ENCODE measurements around the gene UQCC3.
"Not testable (repeated sequence)": the region's sequence is repeated elsewhere in the genome, so short reads cannot be mapped to it uniquely, and the experiment has no call there.

UQCC3 gene, protein sequence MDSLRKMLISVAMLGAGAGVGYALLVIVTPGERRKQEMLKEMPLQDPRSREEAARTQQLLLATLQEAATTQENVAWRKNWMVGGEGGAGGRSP

DNA sequence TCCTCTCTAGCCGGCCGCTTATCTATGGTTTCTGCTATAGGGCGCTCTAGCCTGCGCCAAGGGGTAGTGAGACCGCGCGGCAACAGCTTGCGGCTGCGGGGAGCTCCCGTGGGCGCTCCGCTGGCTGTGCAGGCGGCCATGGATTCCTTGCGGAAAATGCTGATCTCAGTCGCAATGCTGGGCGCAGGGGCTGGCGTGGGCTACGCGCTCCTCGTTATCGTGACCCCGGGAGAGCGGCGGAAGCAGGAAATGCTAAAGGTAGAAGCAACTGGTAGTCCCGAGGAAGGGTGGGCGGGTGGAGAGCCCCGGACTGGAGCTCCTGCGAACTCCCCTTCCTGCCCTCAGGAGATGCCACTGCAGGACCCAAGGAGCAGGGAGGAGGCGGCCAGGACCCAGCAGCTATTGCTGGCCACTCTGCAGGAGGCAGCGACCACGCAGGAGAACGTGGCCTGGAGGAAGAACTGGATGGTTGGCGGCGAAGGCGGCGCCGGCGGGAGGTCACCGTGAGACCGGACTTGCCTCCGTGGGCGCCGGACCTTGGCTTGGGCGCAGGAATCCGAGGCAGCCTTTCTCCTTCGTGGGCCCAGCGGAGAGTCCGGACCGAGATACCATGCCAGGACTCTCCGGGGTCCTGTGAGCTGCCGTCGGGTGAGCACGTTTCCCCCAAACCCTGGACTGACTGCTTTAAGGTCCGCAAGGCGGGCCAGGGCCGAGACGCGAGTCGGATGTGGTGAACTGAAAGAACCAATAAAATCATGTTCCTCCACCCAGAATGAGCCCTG lies at the start of gene UQCC3, which contains the start of gene LBHD1:
UQCC3 (plus strand) TSS at position 66 of the 782 bp plus-strand sequence; CDS start at position 139, 73 bp downstream.
LBHD1 (minus strand) TSS at position 660 of the 782 bp plus-strand sequence. CDS start 2,236 bp downstream, outside the sequence.
- DNase-seq (ENCODE audit: low spot score), result peak; percentile 72

DNA sequence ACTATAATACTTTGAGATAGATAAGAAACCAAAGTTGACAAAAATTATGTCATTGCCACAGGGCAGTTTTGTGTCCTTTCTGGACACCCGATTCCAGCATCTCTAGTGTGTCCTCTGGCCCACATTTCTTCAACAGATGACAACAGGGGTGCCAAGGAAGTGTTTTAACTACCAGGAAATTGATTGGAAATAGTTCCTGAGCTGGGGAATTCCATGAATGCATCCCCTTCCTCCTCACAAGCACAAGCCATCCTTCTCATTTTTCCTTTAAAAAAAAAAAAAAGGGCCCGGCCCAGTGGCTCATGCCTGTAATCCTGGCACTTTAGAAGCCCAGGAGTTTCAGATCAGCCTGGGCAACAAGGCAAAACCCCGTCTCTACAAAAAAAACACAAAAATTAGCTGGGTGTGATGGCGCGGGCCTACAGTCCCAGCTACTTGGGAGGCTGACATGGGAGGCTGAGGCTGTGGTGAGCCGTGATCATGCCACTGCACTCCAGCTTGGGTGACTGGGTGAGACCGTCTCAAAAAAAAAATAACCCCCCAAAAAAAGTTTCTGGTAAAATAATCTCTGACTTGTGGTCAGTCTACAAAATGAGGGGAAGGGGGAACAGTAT lies 48.9 kb upstream of the UQCC3 start:
- DNase-seq (ENCODE audit: low spot score), result no peak

DNA sequence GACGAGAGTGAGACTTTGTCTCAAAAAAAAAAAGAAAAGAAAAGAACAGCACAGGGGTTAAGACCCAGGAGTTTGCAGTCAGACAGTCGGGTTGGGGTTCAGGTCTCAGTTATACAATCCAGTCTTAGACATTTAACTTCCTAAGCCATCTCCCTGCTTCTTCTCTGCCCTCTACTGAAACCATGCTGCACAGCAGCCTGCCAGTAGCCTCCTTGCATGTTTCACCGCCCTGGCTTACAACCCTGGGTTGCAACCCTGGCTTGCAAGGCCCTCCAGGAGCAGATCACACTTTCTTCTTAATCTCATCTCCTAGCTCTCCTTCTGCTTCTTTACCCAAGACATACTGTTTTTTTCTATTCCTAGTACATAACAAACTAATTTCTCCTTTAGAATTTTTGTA lies 43.8 kb upstream of the UQCC3 start:
- no peak for DNase-seq (ENCODE audit: low spot score)

DNA sequence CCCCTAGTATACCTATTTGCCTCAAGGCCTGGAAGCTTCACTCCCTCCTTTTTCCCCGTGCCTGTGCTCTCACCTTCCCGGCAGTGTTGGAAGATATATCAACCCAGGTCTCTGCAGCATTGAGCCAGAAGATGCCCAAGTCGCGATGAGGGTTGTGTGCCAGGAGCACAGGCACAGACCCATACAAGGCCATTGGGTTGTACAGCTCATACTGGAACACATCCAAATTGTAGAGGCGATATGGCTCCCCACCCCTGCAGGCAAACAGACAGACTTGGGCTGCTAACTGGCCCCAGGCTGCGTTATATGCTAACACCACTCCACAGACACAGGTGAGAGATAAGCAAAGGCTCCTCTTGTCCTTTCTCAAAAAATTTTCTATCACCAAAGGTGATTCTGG lies 39.0 kb upstream of the UQCC3 start:
- no peak for DNase-seq (ENCODE audit: low spot score)

DNA sequence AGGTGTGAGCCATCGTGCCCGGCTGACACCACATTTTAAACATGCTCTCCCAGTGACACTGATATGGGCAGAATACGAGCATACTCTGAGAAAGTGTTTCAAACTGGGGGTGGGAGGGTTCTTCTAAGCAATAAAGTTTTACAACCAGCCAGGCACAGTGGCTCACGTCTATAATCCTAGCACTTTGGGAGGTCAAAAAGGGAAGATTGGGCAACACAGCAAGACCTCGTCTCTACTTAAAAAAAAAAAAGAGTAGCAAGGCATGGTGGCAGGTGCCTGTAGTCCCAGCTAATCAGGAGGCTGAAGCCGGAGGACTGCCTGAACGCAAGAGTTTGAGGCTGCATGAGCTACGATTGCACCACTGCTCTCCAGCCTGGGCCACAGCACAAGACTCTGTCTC lies 27.3 kb upstream of the UQCC3 start:
- DNase-seq (ENCODE audit: low spot score), result no peak

DNA sequence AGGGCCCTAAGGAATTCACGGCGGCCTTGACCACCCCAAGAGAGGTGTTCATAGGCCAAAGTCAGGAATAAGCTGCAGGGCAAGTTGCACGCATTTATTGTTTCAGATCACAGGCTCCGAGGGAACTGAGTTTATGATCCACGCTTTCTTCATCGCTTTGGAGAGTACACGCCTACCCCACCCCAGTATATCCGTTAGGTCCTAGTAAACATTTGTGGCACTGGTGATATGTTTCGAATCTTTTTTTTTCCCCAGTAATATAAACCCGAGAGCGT lies 25.9 kb upstream of the UQCC3 start:
- DNase-seq (ENCODE audit: low spot score), result no peak

DNA sequence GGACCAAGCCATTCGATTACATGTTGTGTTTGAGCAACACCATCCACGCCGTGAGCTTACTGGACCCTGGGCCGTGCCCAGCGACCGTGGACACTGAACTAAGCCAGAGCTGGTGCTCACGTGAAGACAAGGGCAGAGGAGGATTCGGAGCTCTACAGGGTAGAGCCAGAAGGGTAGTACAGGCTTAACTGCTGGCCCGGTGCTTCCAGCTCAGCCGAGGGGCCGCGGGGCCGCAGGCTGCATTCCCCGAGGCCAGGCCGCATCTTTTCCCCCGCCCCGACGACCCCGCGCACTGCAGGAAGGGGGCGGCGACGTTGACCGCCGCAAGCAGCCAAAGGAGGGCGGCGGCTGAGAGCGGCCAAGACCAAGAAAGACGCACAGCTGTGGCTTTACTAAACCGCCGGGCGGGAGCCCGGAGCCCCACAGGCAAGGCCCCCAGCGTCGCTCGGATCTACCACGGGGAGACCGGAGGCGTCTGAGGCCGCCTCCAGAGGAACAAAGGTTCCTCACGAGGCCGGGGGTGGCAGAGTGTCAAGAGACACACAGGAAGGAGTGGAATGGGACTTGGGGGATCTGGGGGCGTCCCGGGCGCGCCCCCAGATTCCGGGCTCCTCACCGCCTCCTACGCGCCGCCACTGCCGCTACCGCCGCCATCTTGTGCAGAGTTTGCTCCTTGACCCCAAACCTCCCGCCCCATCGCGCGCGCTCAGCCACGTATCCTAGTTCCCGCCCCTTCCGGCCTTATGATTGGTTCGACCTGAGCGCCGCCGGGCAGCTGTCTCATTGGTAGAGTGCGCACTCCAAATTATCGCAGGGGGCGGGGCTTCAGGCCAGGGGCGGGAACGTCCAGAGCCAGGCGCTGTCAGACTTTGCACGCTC lies 25.3 kb upstream of the UQCC3 start, which contains the start of gene GANAB:
GANAB (minus strand) TSS at position 668 of the 879 bp plus-strand sequence; CDS start at position 654, 14 bp downstream.
- peak; percentile 98 for DNase-seq (ENCODE audit: low spot score)

DNA sequence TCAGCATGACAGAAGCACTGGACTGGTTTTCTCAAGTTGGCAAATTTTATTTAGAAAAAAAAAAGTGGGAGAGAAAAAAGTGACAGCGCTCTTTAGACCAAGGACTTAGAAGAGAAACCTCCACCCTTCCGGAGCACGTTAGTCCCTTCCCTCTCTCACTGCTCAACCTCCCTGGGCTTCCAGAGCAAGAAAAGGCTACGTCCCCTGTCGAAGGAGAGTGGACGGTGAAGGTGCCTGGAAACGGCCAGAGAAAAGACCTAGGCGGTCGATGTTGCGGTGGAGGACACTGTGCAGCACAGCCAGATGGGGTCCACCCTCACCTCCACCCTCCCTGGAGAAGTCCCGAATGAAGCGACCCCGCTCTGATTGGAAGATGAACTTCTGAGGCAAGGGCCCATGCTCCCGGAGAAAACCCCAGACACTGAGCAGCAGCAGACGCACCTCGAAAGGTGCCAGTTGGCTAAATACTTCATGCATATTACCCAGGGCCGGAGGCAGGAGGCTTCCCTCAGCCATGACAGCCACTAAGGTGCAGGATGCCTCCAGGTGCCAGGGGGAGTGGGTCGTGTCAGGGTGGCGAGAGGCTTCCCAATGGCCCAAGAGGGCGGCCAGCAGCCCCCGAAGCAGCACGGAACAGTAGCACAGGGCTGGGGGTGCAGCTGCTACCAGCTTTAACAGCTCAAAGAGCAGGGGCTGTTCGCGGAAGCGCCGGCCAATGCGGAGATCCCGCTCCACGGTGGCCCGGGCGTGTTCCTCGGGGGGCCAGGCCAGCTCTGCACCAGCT lies 24.5 kb upstream of the UQCC3 start:
- DNase-seq (ENCODE audit: low spot score), result no peak

DNA sequence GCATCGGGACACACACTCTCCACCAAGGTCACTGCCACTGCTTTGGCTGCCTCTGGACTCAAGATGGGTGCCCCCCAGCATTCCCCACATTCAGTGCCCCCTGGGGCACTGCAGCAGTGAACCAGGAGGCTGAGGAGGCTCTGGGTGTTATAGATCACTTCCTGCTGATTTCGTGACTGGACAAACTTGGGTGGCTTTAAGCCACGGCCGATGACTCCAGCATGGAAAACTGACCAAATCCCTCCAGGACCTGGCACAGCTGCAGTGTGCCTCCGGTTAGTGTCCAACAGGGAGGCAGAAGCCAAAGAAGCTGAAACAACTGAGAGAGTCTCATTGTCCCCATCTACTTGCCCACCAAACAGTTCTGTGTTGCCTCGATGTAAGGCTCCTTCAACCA lies 23.9 kb upstream of the UQCC3 start:
- DNase-seq (ENCODE audit: low spot score), result no peak

DNA sequence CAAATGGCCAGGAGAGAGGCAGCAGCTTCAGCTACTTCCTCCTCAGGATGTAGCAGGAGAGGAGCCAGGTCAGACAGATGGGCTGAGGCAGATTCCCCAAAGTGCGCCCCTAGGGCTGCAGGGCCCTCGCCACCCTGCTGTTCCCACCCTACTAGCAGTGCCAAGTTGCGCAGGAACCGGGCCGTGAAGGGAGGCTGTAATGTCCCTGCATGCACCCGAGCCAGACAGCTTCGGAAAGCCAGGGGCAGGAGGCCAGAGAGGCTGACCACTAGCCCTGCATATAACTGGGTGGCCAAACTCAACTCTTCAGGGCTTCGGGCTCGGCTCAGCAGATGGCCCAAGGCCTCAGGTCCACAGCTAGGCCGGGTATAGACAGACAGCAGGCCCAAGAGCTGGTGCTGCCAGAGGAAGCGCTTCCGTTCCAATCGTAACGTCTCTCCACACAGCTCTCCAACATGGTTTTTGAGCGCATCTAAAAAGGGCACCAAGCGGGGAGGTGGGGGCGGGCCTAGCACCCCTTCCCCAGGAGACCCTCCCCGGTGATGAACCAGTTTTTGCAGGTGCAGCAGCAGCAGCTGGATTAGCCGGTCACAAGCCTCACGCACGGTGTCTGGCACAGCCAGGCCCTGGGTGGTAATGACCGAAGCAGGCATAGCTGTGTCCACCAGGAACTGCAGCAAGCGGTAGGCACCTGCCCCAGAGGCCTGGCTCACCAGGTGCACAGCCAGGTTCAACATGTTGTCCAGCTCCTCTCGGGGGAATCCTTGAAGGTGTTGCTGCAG lies 23.1 kb upstream of the UQCC3 start:
- no peak for DNase-seq (ENCODE audit: low spot score)

DNA sequence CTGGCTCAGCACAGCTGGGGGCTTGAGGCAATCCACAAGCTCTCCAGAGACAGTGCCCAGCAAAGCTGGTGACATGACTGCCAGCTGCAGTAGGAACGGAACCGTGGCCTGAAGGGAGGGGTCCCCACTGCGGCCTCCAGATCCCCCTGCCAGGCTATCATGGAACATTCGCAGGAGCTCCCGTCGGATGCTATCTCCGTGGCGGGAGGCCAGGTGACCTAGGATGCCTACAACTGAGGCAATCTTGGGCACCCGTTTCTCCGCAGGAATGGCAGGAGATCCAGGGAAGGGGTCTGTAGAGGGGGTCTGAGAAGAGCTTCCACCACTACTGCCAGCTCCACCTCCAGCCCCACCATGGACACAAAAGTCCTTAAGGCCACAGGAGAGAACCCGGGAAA lies 22.5 kb upstream of the UQCC3 start:
- no peak for DNase-seq (ENCODE audit: low spot score)

DNA sequence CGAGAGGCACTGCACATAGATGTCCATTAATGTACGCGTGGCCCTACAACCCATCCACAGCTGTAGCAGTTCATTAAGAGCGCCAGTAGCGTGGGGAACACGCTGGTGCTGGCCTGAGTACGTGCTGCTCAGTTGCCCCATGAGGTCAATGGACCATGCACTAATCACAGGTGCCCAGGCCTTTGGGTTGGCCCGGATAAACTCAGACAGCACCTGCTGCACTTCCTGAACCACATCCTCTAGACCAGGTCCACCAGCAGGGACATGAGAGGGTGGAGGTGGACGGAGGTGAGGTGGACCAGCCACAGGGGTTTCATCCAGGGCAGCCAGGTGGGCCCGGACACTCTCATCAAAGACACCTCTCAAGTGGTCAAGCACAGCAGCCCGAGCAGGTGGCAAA lies 22.0 kb upstream of the UQCC3 start:
- DNase-seq (ENCODE audit: low spot score), result no peak

DNA sequence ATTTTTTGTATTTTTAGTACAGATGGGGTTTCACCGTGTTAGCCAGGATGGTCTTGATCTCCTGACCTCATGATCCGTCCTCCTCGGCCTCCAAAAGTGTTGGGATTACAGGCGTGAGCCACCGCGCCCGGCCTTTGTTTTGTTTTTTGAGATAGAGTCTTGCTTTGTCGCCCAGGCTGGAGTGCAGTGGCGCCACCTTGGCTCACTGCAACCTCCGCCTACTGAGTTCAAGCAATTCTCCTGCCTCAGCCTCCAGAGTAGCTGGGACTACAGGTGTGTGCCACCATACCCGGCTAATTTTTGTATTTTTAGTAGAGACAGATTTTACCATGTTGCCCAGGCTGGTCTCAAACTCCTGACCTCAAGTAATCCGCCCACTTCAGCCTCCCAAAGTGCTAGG lies 21.2 kb upstream of the UQCC3 start:
- DNase-seq (ENCODE audit: low spot score), result not testable (repeated sequence)

DNA sequence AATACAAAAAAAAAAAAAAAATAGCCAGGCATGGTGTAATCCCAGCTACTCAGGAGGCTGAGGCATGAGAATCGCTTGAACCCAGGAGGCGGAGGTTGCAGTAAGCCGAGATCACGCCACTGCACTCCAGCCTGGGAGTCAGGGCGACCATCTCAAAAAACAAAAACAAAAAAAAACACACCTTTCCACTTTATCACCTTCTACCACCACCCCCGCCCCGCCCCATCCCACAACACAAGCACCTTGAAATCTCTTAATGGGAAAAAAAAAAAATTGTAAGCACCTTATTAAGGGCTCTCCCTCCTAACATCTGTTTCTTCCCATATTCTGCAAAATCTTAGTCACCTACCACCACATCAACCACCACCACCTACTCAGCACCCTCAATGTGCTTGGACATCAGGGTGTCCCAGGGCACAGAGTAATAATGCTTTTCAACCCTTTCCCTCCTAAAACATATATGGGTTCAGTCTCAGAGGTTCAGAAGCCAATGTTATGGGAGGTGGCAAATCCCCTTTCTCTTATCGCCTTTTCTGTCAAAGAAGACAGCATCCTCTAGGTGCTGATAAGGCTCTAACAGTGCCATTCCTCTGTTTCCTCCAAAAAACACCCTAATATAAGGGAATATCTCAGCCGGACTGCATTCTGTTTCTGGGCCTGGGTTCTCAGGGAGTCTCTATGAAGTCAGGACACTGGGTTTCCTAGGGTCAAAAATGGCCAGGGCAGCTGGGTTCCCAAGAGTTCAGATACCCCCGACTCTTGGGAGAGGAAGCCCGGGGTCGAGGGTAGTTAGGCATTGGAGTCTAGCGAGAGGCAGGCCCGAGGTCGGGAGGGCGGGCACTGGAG lies 19.1 kb upstream of the UQCC3 start:
- no peak for DNase-seq (ENCODE audit: low spot score)

DNA sequence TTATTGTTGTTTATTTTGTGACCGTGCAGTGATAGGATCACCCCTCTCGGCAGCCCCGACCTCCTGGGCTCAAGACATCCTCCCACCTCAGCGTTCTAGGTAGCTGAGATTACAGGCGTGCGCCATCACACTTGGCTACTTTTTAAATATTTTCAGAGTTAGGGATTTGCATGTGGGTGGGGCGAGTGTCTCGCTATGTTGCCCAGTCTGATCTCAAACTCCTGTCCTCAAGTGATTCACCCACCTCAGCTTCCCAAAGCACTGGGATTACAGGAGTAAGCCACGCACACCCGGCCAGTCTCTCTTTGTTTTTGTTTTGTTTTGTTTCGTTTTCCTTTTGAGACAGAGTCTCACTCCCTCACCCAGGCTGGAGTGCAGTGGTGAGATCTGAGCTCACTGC lies 17.2 kb upstream of the UQCC3 start:
- DNase-seq (ENCODE audit: low spot score), result no peak

DNA sequence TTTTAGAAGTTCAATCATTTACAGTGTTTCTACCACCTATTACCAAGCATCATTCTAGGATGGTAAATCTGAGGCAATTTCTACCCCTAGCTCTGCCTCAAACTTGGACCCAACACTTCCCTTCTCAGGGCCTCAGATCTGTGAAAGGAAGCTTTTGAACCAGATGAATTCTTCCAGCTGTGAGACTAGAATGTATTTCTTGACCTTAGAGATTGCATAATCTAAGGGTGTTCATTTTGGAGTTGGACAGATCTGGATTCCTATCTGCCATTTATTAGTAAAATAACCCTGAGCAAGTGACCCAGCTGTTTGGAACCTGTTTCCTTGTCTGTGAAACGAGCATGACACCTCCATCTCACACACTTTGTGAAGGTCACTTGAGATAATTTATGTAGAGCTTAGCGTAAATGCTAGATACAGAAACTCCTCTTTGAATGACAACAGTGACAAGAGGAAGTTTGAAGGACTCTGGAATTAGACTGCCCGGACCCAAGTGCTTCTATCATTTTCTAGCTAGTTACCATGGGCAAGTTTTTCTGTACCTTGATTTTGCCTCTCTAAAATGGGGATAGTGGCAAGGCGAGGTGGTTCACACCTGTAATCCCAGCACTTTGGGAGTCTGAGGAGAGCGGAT lies 14.6 kb upstream of the UQCC3 start:
- DNase-seq (ENCODE audit: low spot score), result no peak

DNA sequence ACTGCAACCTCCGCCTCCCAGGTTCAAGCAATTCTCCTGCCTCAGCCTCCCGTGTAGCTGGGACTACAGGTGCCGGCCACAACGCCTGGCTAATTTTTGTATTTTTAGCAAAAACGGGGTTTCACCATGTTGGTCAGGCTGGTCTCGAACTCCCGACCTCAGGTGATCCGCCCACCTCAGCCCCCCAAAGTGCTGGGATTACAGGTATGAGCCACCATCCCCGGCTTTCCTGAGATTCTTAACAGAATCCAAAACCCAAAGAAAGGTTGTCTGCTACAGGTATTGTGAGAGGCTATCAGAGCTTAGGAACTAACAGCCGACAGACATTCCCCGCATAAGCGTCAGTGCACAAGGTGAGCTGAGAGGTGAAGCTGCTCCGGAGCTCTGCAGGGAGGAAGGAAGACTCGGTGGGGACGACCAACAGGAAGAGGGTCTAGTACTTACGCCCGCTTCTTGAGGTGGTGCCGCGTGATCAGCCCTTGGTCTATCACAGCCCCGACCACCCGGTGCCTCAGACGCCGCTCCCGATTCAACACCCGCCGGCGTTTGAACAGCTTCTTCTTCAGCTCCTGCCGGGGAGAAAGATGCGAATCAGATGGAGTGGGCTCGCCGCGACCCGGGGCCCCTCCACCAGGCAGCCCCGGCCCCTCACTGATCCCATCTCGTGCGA lies 6.9 kb upstream of the UQCC3 start:
- peak; percentile 55 for DNase-seq (ENCODE audit: low spot score)

DNA sequence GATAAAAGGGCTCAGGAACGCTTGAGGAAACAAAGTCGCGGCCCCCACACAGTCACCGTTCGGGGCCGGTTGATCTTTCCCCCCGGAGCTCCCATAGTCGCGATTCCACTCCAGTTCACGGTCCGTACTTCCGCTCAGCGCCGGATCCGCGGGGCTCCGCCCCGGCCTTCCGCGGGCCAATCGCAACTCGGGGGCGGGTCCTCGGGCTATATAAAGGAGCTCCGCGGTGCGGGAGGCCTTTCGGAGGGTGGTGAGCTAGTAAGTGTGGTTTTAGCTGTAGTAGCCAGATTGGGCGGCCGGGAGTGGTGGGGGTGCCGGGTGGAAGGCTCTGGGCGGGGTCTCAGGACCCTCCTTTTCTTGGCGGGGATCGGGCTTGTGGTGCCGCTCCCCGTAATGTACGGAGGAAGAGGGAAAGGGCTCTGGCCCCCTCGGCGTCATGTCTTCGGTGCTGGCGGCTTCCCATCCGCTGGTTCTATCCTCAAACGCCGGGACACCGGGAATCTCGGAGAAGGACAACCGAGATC lies 6.3 kb upstream of the UQCC3 start, which contains the start of the genes C11orf98 and CSKMT:
C11orf98 (minus strand) TSS at position 136 of the 524 bp plus-strand sequence; CDS start at position 95, 41 bp downstream.
CSKMT (plus strand) TSS at position 238 of the 524 bp plus-strand sequence. CDS start 568 bp downstream, outside the sequence.
- peak; percentile 93 for DNase-seq (ENCODE audit: low spot score)
